ENCODE measurements around the gene WDR6. TPM values are rescaled to one million over a fixed set of nuclear protein-coding genes. Genes with fewer than 3 reads are reported as not detected.

Gene WDR6
- total RNA-seq, 1 experiment from 2014 or later = 159 TPM

GRCh38 chr3:48966876-48967361 is 40.3 kb upstream of the WDR6 start:
- BruUV-seq (replicated peaks) = no TSS peak
- no peak overlapping the region for H3K4me3 ChIP-seq
- H3K79me2 ChIP-seq (ENCODE audit: low read depth) = no peaks in the 10 kb centered on the region
- ChIA-PET POLR2A (ENCODE audit: unreplicated experiment) (no interaction called here), CTCF (no interaction called here)
- no peak overlapping the region for H3K27ac ChIP-seq
- H3K4me1 ChIP-seq (replicated peaks; ENCODE audit: insufficient read depth) = no peaks in the 10 kb centered on the region
- H3F3A ChIP-seq (ENCODE audit: insufficient read depth, low read depth) = no peaks in the 10 kb centered on the region
- TF ChIP-seq CTCF (conservative IDR thresholded peaks at IDR 0.05) (no peak), EZH2 (IDR thresholded peaks at IDR 0.05; ENCODE audit: low read depth) (no peak)
- H3K9me3 ChIP-seq (ENCODE audit: insufficient read depth, low read depth) = no peaks in the 10 kb centered on the region
- H2AFZ ChIP-seq = no peak overlapping the region
- no peaks in the 10 kb centered on the region for H3K27me3 ChIP-seq (ENCODE audit: insufficient read depth, low read depth)
- no peaks in the 10 kb centered on the region for H3K9me2 ChIP-seq (ENCODE audit: insufficient read depth)
- peaks cover 15% of the 10 kb centered on the region for H4K20me1 ChIP-seq (ENCODE audit: insufficient read depth)
- intact Hi-C loops (cut with micrococcal nuclease; ENCODE audit: unreplicated experiment) = no loop called here
- no peak for DNase-seq
- no peak overlapping the region for H3K4me2 ChIP-seq
- H3K36me3 ChIP-seq (ENCODE audit: low read depth) = peaks cover 8% of the 10 kb centered on the region; the same call in 1 of the 2 replicates

DNA sequence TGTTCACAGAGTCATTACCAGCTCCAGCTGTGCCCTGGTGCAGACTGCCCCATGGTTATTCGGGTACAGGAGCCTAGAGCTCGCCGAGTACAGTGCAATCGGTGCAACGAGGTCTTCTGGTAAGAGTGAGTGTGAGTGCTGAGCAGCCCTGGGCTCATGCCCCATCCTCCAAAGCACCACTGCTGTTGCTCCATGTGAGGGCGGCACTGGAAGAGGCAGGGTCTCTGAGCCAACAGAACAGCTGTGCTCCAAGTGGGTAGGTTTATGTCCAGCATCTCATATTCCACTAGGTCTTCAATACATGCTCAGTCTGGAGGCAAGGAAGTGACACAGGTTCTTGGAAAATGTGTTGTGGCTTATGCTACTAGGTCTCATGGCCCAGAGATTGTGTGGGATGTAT is 36.6 kb upstream of the WDR6 start:
- Histone ChIP-seq H3F3A (ENCODE audit: insufficient read depth, low read depth) (no peaks in the 10 kb centered on the region), H3K4me3 (no peak overlapping the region), H4K20me1 (ENCODE audit: insufficient read depth) (peaks cover 1% of the 10 kb centered on the region; the same call in 1 of the 2 replicates), H3K4me1 (replicated peaks; ENCODE audit: insufficient read depth) (no peaks in the 10 kb centered on the region), H2AFZ (no peak overlapping the region), H3K4me2 (no peak overlapping the region), H3K36me3 (ENCODE audit: low read depth) (peaks cover 12% of the 10 kb centered on the region), H3K9me2 (ENCODE audit: insufficient read depth) (no peaks in the 10 kb centered on the region), H3K27ac (no peak overlapping the region), H3K9me3 (ENCODE audit: insufficient read depth, low read depth) (no peaks in the 10 kb centered on the region), H3K27me3 (ENCODE audit: insufficient read depth, low read depth) (no peaks in the 10 kb centered on the region), H3K79me2 (ENCODE audit: low read depth) (no peaks in the 10 kb centered on the region)
- ChIA-PET POLR2A (ENCODE audit: unreplicated experiment) (no interaction called here), CTCF (no interaction called here)
- intact Hi-C loops (cut with micrococcal nuclease; ENCODE audit: unreplicated experiment) = no loop called here
- no TSS peak for BruUV-seq (replicated peaks)
- no peak for DNase-seq
- TF ChIP-seq CTCF (conservative IDR thresholded peaks at IDR 0.05) (no peak), EZH2 (IDR thresholded peaks at IDR 0.05; ENCODE audit: low read depth) (no peak)

- no peaks in the 10 kb centered on the region for H3K4me1 ChIP-seq (replicated peaks; ENCODE audit: insufficient read depth)
- POLR2A ChIA-PET (ENCODE audit: unreplicated experiment) = no interaction called here
- CTCF ChIA-PET = no interaction called here
- H4K20me1 ChIP-seq (ENCODE audit: insufficient read depth) = no peaks in the 10 kb centered on the region
- H3K36me3 ChIP-seq (ENCODE audit: low read depth) = peaks cover 12% of the 10 kb centered on the region; the same call in 1 of the 2 replicates
- BruUV-seq (replicated peaks) = no TSS peak
- no peak overlapping the region for H3K4me3 ChIP-seq
- no peaks in the 10 kb centered on the region for H3K79me2 ChIP-seq (ENCODE audit: low read depth)
- H3K27me3 ChIP-seq (ENCODE audit: insufficient read depth, low read depth) = no peaks in the 10 kb centered on the region
- intact Hi-C loops (cut with micrococcal nuclease; ENCODE audit: unreplicated experiment) = no loop called here
- H3K4me2 ChIP-seq = no peak overlapping the region
- no peak overlapping the region for H2AFZ ChIP-seq
- no peaks in the 10 kb centered on the region for H3K9me2 ChIP-seq (ENCODE audit: insufficient read depth)
- peaks cover 9% of the 10 kb centered on the region; the same call in 1 of the 2 replicates for H3F3A ChIP-seq (ENCODE audit: insufficient read depth, low read depth)
- no peaks in the 10 kb centered on the region for H3K9me3 ChIP-seq (ENCODE audit: insufficient read depth, low read depth)
- no peak for TF ChIP-seq EZH2 (IDR thresholded peaks at IDR 0.05; ENCODE audit: low read depth)
- TF ChIP-seq CTCF (conservative IDR thresholded peaks at IDR 0.05) = no peak
- DNase-seq = no peak
- no peak overlapping the region for H3K27ac ChIP-seq
Measured at GRCh38 chr3:48974076-48974864, 32.9 kb upstream of the WDR6 start.

Measured in PC-9 (cell line).